ENCODE results near the gene YIF1A. TPM values are rescaled to one million over a fixed set of nuclear protein-coding genes. Genes with fewer than 3 reads are reported as not detected.

The YIF1A gene
- total RNA-seq, 2 experiments from 2014 or later, result 57.4 to 64.0 TPM

DNA sequence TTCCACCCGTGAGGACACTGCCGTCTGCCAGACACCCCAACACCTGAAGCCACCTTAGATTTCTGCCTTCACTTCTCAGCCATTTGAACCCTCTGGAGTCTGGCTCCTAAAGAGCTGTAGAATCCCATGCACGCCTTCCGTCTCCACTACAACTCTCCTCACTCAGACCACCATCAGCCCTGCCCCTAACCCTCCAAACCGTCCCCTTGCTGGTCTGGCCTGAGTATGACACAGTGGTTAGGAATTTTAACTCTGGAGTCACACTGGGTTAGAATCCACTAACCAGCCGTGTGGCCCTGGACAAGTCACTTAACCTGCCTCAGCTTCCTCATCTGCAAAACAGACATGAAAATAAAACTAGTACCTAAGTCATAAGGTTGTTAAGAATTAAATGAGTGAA is 7.9 kb downstream of the YIF1A start:
- Mint-ChIP-seq H3K36me3 (ENCODE audit: low read depth) (peaks cover 7% of the 10 kb centered on the region), H3K4me3 (no peak overlapping the region), H3K9me3 (no peaks in the 10 kb centered on the region), H3K27ac (no peak overlapping the region), H3K27me3 (peaks cover 1% of the 10 kb centered on the region), H3K4me1 (ENCODE audit: low read depth) (peaks cover 22% of the 10 kb centered on the region)
- TF ChIP-seq CTCF (IDR thresholded peaks at IDR 0.05), result no peak
- POLR2A ChIA-PET, result interaction anchor here (0.8 to 7.8 kb wide), 5 partner anchors 11 to 43 kb away, joined by 3 to 76 read pairs (median 4); partner anchors contain the start of gene RAB1B
- ATAC-seq, result no peak
- CTCF ChIA-PET, result interaction anchor here (1.0 to 3.8 kb wide), 6 partner anchors 8 to 501 kb away, joined by 3 to 37 read pairs (median 5); partner anchors contain the start of genes RAB1B and YIF1A
- intact Hi-C loops (cut with micrococcal nuclease), result loop anchor here (5.0 kb wide), 1 partner anchor 59 kb away; no protein-coding TSS in a partner anchor
- DNase-seq, result no peak

DNA sequence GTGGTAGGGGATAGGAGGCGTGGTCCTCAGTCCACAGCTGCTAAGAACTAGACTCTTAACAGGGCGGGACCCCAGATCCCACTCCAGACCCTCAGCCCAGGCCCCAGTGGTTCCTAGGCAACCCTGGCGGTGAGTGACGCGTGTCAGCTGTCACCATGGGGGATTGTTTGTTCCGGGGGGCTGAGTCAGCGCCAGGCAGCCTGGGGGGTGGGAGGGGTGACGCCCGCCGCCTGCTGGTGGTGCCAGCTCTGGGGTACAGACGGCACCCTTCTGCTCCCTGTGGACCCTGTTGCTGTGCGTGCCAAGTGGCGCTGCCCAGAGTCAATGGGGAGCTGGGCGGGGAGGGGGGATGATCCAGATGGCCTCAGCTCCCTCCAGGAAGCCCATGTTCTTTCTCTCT is 8.5 kb downstream of the YIF1A start:
- Mint-ChIP-seq H3K4me3 (no peak overlapping the region), H3K4me1 (ENCODE audit: low read depth) (peaks cover 22% of the 10 kb centered on the region), H3K9me3 (no peaks in the 10 kb centered on the region), H3K27me3 (peaks cover 1% of the 10 kb centered on the region), H3K27ac (no peak overlapping the region), H3K36me3 (ENCODE audit: low read depth) (peaks cover 8% of the 10 kb centered on the region)
- no peak for ATAC-seq
- ChIA-PET CTCF (interaction anchor here (1.0 to 3.8 kb wide), 4 partner anchors 9 to 32 kb away, joined by 3 to 37 read pairs (median 4); partner anchors contain the start of genes RAB1B and YIF1A), POLR2A (interaction anchor here (0.8 to 7.8 kb wide), 5 partner anchors 10 to 44 kb away, joined by 3 to 76 read pairs (median 4); partner anchors contain the start of gene RAB1B)
- intact Hi-C loops (cut with micrococcal nuclease), result loop anchor here (5.0 kb wide), 1 partner anchor 58 kb away; no protein-coding TSS in a partner anchor
- TF ChIP-seq CTCF (IDR thresholded peaks at IDR 0.05), result no peak
- DNase-seq, result no peak

GRCh38 chr11:66279092-66279734 is 9.7 kb downstream of the YIF1A start:
- Mint-ChIP-seq H3K36me3 (ENCODE audit: low read depth) (peaks cover 16% of the 10 kb centered on the region), H3K9me3 (no peaks in the 10 kb centered on the region), H3K4me3 (peak overlapping the region; percentile 61), H3K27me3 (peaks cover 1% of the 10 kb centered on the region), H3K27ac (no peak overlapping the region), H3K4me1 (ENCODE audit: low read depth) (peaks cover 22% of the 10 kb centered on the region)
- CTCF ChIA-PET, result interaction anchor here (1.5 kb wide), 1 partner anchor 33 kb away, joined by 3 read pairs; no protein-coding TSS in a partner anchor
- no peak for TF ChIP-seq CTCF (IDR thresholded peaks at IDR 0.05)
- no peak for ATAC-seq
- intact Hi-C loops (cut with micrococcal nuclease), result no loop called here
- no peak for DNase-seq
- POLR2A ChIA-PET, result interaction anchor here (0.6 to 7.8 kb wide), 3 partner anchors 9 to 791 kb away, joined by 3 to 76 read pairs (median 3); partner anchors contain the start of gene RAB1B

GRCh38 chr11:66278363-66279091 is 10.4 kb downstream of the YIF1A start:
- DNase-seq (peak; percentile 49), ATAC-seq (no peak)
- ChIA-PET CTCF (interaction anchor here (0.5 to 1.5 kb wide), 2 partner anchors 34 to 1590 kb away, joined by 3 read pairs; no protein-coding TSS in a partner anchor), POLR2A (interaction anchor here (0.6 to 7.8 kb wide), 2 partner anchors 8 to 55 kb away, joined by 3 to 76 read pairs; partner anchors contain the start of gene RAB1B)
- H3K27ac Mint-ChIP-seq, result no peak overlapping the region
- H3K4me1 Mint-ChIP-seq (ENCODE audit: low read depth), result peaks cover 22% of the 10 kb centered on the region
- no peak for TF ChIP-seq CTCF (IDR thresholded peaks at IDR 0.05)
- intact Hi-C loops (cut with micrococcal nuclease), result no loop called here
- peaks cover 20% of the 10 kb centered on the region for H3K36me3 Mint-ChIP-seq (ENCODE audit: low read depth)
- H3K9me3 Mint-ChIP-seq, result no peaks in the 10 kb centered on the region
- H3K4me3 Mint-ChIP-seq, result peak overlapping the region; percentile 61
- H3K27me3 Mint-ChIP-seq, result peaks cover 1% of the 10 kb centered on the region

Data from activated CD8-positive, alpha-beta T cell treated with anti-CD3 and anti-CD28 coated beads for 36 hours (primary cell).